GM23248 (cell line): Measurements from ENCODE around the gene XKR8. TPM values are rescaled to one million over a fixed set of nuclear protein-coding genes. Genes with fewer than 3 reads are reported as not detected.

Experiments used
- DNase-seq: peaks from one replicate; pipeline ENCODE4 v3.0.0-alpha.2; 2015
- H2AFZ ChIP-seq: fragments of 200-600 bp; sonication (generic); 2 replicates; pipeline ENCODE4 v1.6.1; 2016; ENCODE audit warnings: antibody characterized with exemption
- H3F3A ChIP-seq: fragments of 200-600 bp; sonication (generic); 2 replicates; pipeline ENCODE4 v1.6.1; 2016; ENCODE audit warnings: mild to moderate bottlenecking, antibody characterized with exemption, mixed run types; ENCODE audit not compliant: insufficient read depth
- H3K27ac ChIP-seq: fragments of 200-600 bp; sonication (generic); 2 replicates; pipeline ENCODE4 v1.5.1; 2016; ENCODE audit warnings: mild to moderate bottlenecking
- H3K27me3 ChIP-seq: fragments of 200-600 bp; sonication (generic); replicated peaks from 2 replicates; pipeline ENCODE4 v1.6.1; 2016; ENCODE audit warnings: mild to moderate bottlenecking; ENCODE audit not compliant: insufficient read depth
- H3K36me3 ChIP-seq: fragments of 200-600 bp; sonication (generic); 2 replicates; pipeline ENCODE4 v1.6.1; 2016; ENCODE audit warnings: low read depth, mild to moderate bottlenecking
- H3K4me1 ChIP-seq: fragments of 200-600 bp; sonication (generic); 2 replicates; pipeline ENCODE4 v1.6.1; 2016; ENCODE audit warnings: mild to moderate bottlenecking; ENCODE audit not compliant: insufficient read depth
- H3K4me2 ChIP-seq: fragments of 200-600 bp; sonication (generic); one replicate; pipeline ENCODE4 v1.6.1; 2016; ENCODE audit warnings: mild to moderate bottlenecking; ENCODE audit not compliant: unreplicated experiment
- H3K4me3 ChIP-seq: fragments of 200-600 bp; sonication (generic); 2 replicates; pipeline ENCODE4 v1.5.1; 2016; ENCODE audit warnings: mild to moderate bottlenecking
- H3K79me2 ChIP-seq: fragments of 200-600 bp; sonication (generic); 2 replicates; pipeline ENCODE4 v1.6.1; 2016; ENCODE audit warnings: mild to moderate bottlenecking; ENCODE audit not compliant: insufficient read depth
- H3K9ac ChIP-seq: fragments of 200-600 bp; sonication (generic); 2 replicates; pipeline ENCODE4 v1.6.1; 2016; ENCODE audit warnings: mild to moderate bottlenecking
- H3K9me2 ChIP-seq: fragments of 200-600 bp; sonication (generic); 2 replicates; pipeline ENCODE4 v1.6.1; 2016; ENCODE audit warnings: mixed run types, mild to moderate bottlenecking, moderate library complexity; ENCODE audit not compliant: insufficient read depth
- H3K9me3 ChIP-seq: fragments of 200-600 bp; sonication (generic); one replicate; pipeline ENCODE4 v1.6.1; 2017; ENCODE audit warnings: low read depth
- H4K20me1 ChIP-seq: fragments of 200-600 bp; sonication (generic); 2 replicates; pipeline ENCODE4 v1.6.0; 2016; ENCODE audit not compliant: insufficient read depth
- EZH2 ChIP-seq: fragments of 200-600 bp; sonication (generic); IDR thresholded peaks from 2 replicates; pipeline ENCODE4 v1.6.1; 2018; ENCODE audit warnings: antibody characterized with exemption, mild to moderate bottlenecking; ENCODE audit not compliant: insufficient read depth, poor library complexity, severe bottlenecking
- EZH2phosphoT487 ChIP-seq: fragments of 200-600 bp; sonication (generic); IDR thresholded peaks from 2 replicates; pipeline ENCODE4 v1.6.1; 2018; ENCODE audit warnings: antibody characterized with exemption, moderate library complexity, mild to moderate bottlenecking, low read depth; ENCODE audit not compliant: insufficient read depth
- WGBS, 2 experiments: methylation state at CpG; one replicate each; pipeline ENCODE4 v1.1.6; 2015 to 2017; ENCODE audit warnings: low lambda C conversion rate in 2 of 2, low coverage in 1 of 2; ENCODE audit errors: missing lambda C conversion rate in 2 of 2; 5-methylcytosine and 5-hydroxymethylcytosine counted together
- in situ Hi-C: fragments of 300-500 bp; cut with MboI; formaldehyde crosslinking; loops from 2 replicates; pipeline ENCODE4 v1.15.0; 2020
- polyA plus RNA-seq: library from polyadenylated mRNA; unstranded; fragments of >200 nt; fragmentation: Nextera tagmentation; extraction: Ambion mirVana; gene quantifications from 2 replicates; pipeline ENCODE4 v1.2.1, GENCODE V29; 2016
- total RNA-seq: library from RNA; depleted of rRNA; stranded (reverse); fragments of >200 nt; shearing (Covaris generic); gene quantifications from 2 replicates; pipeline ENCODE4 v1.2.3, GENCODE V29; 2014

Gene XKR8
- total and polyA plus RNA-seq, 2 experiments from 2014 or later, result 5.0 to 8.9 TPM

GRCh38 chr1:27957655-27958054 is 2.1 kb upstream of the XKR8 start:
- Histone ChIP-seq H3K9me2 (no peaks in the 10 kb centered on the region), H3K4me2 (no peak overlapping the region), H3K79me2 (peaks cover 14% of the 10 kb centered on the region), H3K36me3 (no peaks in the 10 kb centered on the region), H3K4me1 (peaks cover 10% of the 10 kb centered on the region), H3K27me3 (no peaks in the 10 kb centered on the region), H3K9ac (no peak overlapping the region), H3K27ac (no peak overlapping the region), H2AFZ (no peak overlapping the region), H3K9me3 (no peaks in the 10 kb centered on the region), H3K4me3 (no peak overlapping the region), H4K20me1 (no peaks in the 10 kb centered on the region), H3F3A (0 out of 2 replicates have a peak, but pooled peaks cover 12% of the 10 kb centered on the region)
- DNase-seq, result no peak
- WGBS, 2 experiments, result 73 to 84% methylated on average over 5 of the region's 5 CpGs
- in situ Hi-C loops, result no loop called here
- no peak for TF ChIP-seq EZH2phosphoT487
- no peak for TF ChIP-seq EZH2

- Histone ChIP-seq H3K4me3 (no peak overlapping the region), H3K27me3 (no peaks in the 10 kb centered on the region), H3K9me2 (no peaks in the 10 kb centered on the region), H3K79me2 (peaks cover 23% of the 10 kb centered on the region), H2AFZ (no peak overlapping the region), H3K4me2 (no peak overlapping the region), H3K9ac (no peak overlapping the region), H3K36me3 (no peaks in the 10 kb centered on the region), H3K27ac (no peak overlapping the region), H3F3A (0 out of 2 replicates have a peak, but pooled peaks cover 12% of the 10 kb centered on the region), H3K4me1 (peaks cover 10% of the 10 kb centered on the region), H3K9me3 (no peaks in the 10 kb centered on the region), H4K20me1 (no peaks in the 10 kb centered on the region)
- in situ Hi-C loops, result no loop called here
- 97% methylated on average over 25 to 26 of the region's 26 CpGs for WGBS, 2 experiments
- TF ChIP-seq EZH2, result no peak
- no peak for TF ChIP-seq EZH2phosphoT487
- DNase-seq, result no peak
Observed at GRCh38 chr1:27958513-27958912, 1.3 kb upstream of the XKR8 start.

- no peaks in the 10 kb centered on the region for H3K9me3 ChIP-seq
- peak overlapping the region; percentile 77 for H3K27ac ChIP-seq
- in situ Hi-C loops, result no loop called here
- H3K36me3 ChIP-seq, result no peaks in the 10 kb centered on the region
- peak overlapping the region; percentile 93 for H3K4me2 ChIP-seq
- 0 out of 2 replicates have a peak, but pooled peaks cover 12% of the 10 kb centered on the region for H3F3A ChIP-seq
- H3K4me3 ChIP-seq, result peak overlapping the region; percentile 84
- H2AFZ ChIP-seq, result peak overlapping the region; percentile 95
- no peaks in the 10 kb centered on the region for H3K9me2 ChIP-seq
- peaks cover 10% of the 10 kb centered on the region for H3K4me1 ChIP-seq
- no peak for TF ChIP-seq EZH2phosphoT487
- no peak for TF ChIP-seq EZH2
- 31 to 34% methylated on average over 13 of the region's 13 CpGs for WGBS, 2 experiments
- peak; percentile 78 for DNase-seq
- H3K9ac ChIP-seq, result peak overlapping the region; percentile 89
- peaks cover 28% of the 10 kb centered on the region for H3K79me2 ChIP-seq
- no peaks in the 10 kb centered on the region for H3K27me3 ChIP-seq
- no peaks in the 10 kb centered on the region for H4K20me1 ChIP-seq
Observed at GRCh38 chr1:27960762-27961645, 1.2 kb downstream of the XKR8 start.

GRCh38 chr1:27961646-27962221 is 2.0 kb downstream of the XKR8 start:
- peak overlapping the region; percentile 84 for H3K4me3 ChIP-seq

More at GRCh38 chr1:27961646-27962221, 2.0 kb downstream of the XKR8 start:
- no peaks in the 10 kb centered on the region for H3K27me3 ChIP-seq
- H3K9ac ChIP-seq, result peak overlapping the region; percentile 89
- no peaks in the 10 kb centered on the region for H3K9me2 ChIP-seq
- peak; percentile 27 for DNase-seq
- peak overlapping the region; percentile 95 for H2AFZ ChIP-seq
- no peaks in the 10 kb centered on the region for H3K9me3 ChIP-seq
- peak overlapping the region; percentile 77 for H3K27ac ChIP-seq
- peak overlapping the region; percentile 93 for H3K4me2 ChIP-seq
- 36 to 44% methylated on average over 4 of the region's 4 CpGs for WGBS, 2 experiments
- H3K4me1 ChIP-seq, result peaks cover 10% of the 10 kb centered on the region
- H3K79me2 ChIP-seq, result peaks cover 28% of the 10 kb centered on the region
- H3F3A ChIP-seq, result 0 out of 2 replicates have a peak, but pooled peaks cover 12% of the 10 kb centered on the region
- H3K36me3 ChIP-seq, result no peaks in the 10 kb centered on the region
- no peaks in the 10 kb centered on the region for H4K20me1 ChIP-seq
- TF ChIP-seq EZH2, result no peak
- no peak for TF ChIP-seq EZH2phosphoT487
- in situ Hi-C loops, result no loop called here
